Lung (tissue), 12 donors: ENCODE results near the gene ST3GAL5. TPM values are rescaled to one million over a fixed set of nuclear protein-coding genes. Genes with fewer than 3 reads are reported as not detected.

Experiments used
- ATAC-seq: fragments of 200-7000 bp; cut with Tn5 transposase; one replicate; pipeline ENCODE4 v1.9.1; 2020; ENCODE audit warnings: moderate number of reproducible peaks; ENCODE audit not compliant: insufficient read depth, low FRiP score
- DNase-seq, 3 donors: peaks; one replicate each; pipeline ENCODE4 v3.0.0-alpha.2; 2013 to 2017
- H3K27ac ChIP-seq, 2 donors: one replicate each; pipeline ENCODE4 v1.5.1; 2013; ENCODE audit warnings: mild to moderate bottlenecking in 2 of 2, moderate library complexity in 2 of 2, control low read depth in 1 of 2, inconsistent platforms in 1 of 2, low read depth in 1 of 2, low read length in 1 of 2
- H3K27me3 ChIP-seq, 3 donors: one replicate each; pipeline ENCODE4 v1.5.1; 2013; ENCODE audit warnings: low read length in 2 of 3; ENCODE audit not compliant: control insufficient read depth in 3 of 3, insufficient read depth in 3 of 3
- H3K36me3 ChIP-seq, 4 donors: one replicate each; pipeline ENCODE4 v1.5.1; 2013; ENCODE audit warnings: low read length in 4 of 4, mild to moderate bottlenecking in 1 of 4, moderate library complexity in 1 of 4; ENCODE audit not compliant: control insufficient read depth in 4 of 4, insufficient read depth in 4 of 4
- H3K4me1 ChIP-seq, 5 donors: one replicate each; pipeline ENCODE4 v1.5.1; 2013; ENCODE audit warnings: low read length in 5 of 5, mild to moderate bottlenecking in 2 of 5, moderate library complexity in 1 of 5; ENCODE audit not compliant: control insufficient read depth in 5 of 5, insufficient read depth in 5 of 5
- H3K4me3 ChIP-seq: one replicate; pipeline ENCODE4 v1.5.1; 2013; ENCODE audit warnings: mild to moderate bottlenecking, control low read depth, moderate library complexity
- H3K9ac ChIP-seq, 2 donors: one replicate each; pipeline ENCODE4 v1.5.1; 2013; ENCODE audit warnings: low read length in 2 of 2, control low read depth in 1 of 2; ENCODE audit not compliant: insufficient read depth in 1 of 2
- H3K9me3 ChIP-seq, 4 donors: one replicate each; pipeline ENCODE4 v1.5.1; 2013; ENCODE audit warnings: low read length in 3 of 4, mild to moderate bottlenecking in 1 of 4, moderate library complexity in 1 of 4; ENCODE audit not compliant: control insufficient read depth in 4 of 4, insufficient read depth in 3 of 4
- CTCF ChIP-seq: IDR thresholded peaks from 2 replicates; pipeline ENCODE4 v1.5.1; 2012; ENCODE audit warnings: mild to moderate bottlenecking; ENCODE audit errors: control extremely low read depth, extremely low read depth
- WGBS, 2 donors: extraction: QIAGEN DNeasy Blood & Tissue Kit; methylation state at CpG; one replicate each; pipeline ENCODE4 v1.1.7; 2013; 5-methylcytosine and 5-hydroxymethylcytosine counted together
- polyA plus RNA-seq, 2 donors: library from polyadenylated mRNA; stranded (reverse); fragments of 200-250 nt; gene quantifications; one replicate each; pipeline ENCODE4 v1.2.1, GENCODE V29; 2013
- total RNA-seq, 2 donors: library from RNA; depleted of rRNA in 1 of 2; stranded (reverse); fragments of >200 nt in 1 of 2; gene quantifications; one replicate each; pipeline ENCODE4 v1.2.1, GENCODE V29; 2014 to 2021
- donor health status: control.
- donor health status: control.
- donor health status: Bipolar disorder and iron deficiency.
- donor health status: healthy.
- donor health status: DM: yes; HTN: yes; CAD: no.

The ST3GAL5 gene
- total and polyA plus RNA-seq, 4 donors, result 31.1 to 149 (median 64.4) TPM

- Histone ChIP-seq H3K9ac (no peak overlapping the region), H3K27me3 (no peaks in the 10 kb centered on the region), H3K9me3 (no peaks in the 10 kb centered on the region), H3K4me3 (no peak overlapping the region), H3K27ac (no peak overlapping the region), H3K36me3 (peaks cover 0 to 2% (median under 1%) of the 10 kb centered on the region in 4 donors), H3K4me1 (peaks cover 0 to 4% (median 0%) of the 10 kb centered on the region in 5 donors)
- no peak for ATAC-seq
- DNase-seq, result no peak
- no peak for TF ChIP-seq CTCF
- WGBS, 2 donors, result 79 to 83% methylated on average over 6 of the region's 6 CpGs
Measured at GRCh38 chr2:85865539-85866164, 23.1 kb downstream of the ST3GAL5 start.

GRCh38 chr2:85864654-85865053 is 24.1 kb downstream of the ST3GAL5 start:
- no peak for ATAC-seq
- no peak overlapping the region for H3K4me3 ChIP-seq
- H3K9me3 ChIP-seq, result no peaks in the 10 kb centered on the region
- H3K27ac ChIP-seq, result no peak overlapping the region
- no peaks in the 10 kb centered on the region for H3K27me3 ChIP-seq
- peaks cover 0 to 4% (median 0%) of the 10 kb centered on the region in 5 donors for H3K4me1 ChIP-seq
- no peak overlapping the region for H3K9ac ChIP-seq
- no peak for TF ChIP-seq CTCF
- DNase-seq, result no peak
- peaks cover 0 to 2% (median under 1%) of the 10 kb centered on the region in 4 donors for H3K36me3 ChIP-seq
- WGBS, 2 donors, result 97 to 98% methylated on average over 2 of the region's 2 CpGs

DNA sequence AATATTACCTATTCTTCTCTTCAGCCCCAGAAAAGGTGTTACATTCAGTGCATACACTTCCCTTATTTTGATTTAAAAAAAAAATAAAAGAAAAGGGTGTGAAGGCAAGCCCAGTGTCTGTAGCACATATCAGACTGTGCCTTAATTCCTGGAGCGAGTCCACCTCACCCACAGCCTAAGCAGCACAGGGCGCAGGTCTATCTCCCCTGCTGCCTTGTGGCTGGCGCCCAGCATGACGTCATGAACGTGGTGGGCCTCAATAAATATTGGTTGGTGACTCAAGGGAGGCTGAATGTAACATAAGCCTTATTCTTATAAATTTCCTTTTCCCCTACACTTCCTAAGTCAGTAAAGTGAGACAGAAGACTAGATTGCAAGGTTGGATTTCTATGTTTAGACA is 26.4 kb downstream of the ST3GAL5 start:
- no peak for ATAC-seq
- no peak for TF ChIP-seq CTCF
- no peak overlapping the region for H3K9ac ChIP-seq
- H3K27me3 ChIP-seq, result no peaks in the 10 kb centered on the region
- H3K9me3 ChIP-seq, result no peaks in the 10 kb centered on the region
- peaks cover 0 to 10% (median 1%) of the 10 kb centered on the region in 4 donors for H3K36me3 ChIP-seq
- WGBS, 2 donors, result 78 to 88% methylated on average over 5 of the region's 5 CpGs
- H3K4me1 ChIP-seq, result peaks cover 0 to 4% (median 0%) of the 10 kb centered on the region in 5 donors
- no peak overlapping the region for H3K4me3 ChIP-seq
- no peak for DNase-seq
- no peak overlapping the region for H3K27ac ChIP-seq

DNA sequence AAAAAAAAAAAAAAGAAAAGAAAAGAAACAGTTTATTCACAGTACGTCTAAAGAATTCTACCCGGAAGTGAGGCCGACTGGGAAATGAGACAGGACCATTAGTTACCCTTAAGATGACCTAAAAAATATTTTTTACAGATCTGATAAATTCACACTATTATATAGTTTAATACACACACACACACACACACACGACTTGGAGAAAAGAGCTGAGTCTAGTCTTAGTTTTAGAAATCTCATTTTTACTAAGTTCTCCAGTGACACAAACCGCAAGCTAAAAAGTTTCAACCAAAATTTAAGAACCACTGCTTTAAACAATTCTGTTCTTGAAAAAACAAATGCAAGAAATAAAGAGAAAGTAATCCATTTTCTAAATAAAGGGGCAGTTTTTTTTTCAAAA is 27.1 kb downstream of the ST3GAL5 start:
- DNase-seq, result peak in 1 of 3 donors; percentile 16
- H3K27ac ChIP-seq, result no peak overlapping the region

More for the DNA sequence above, 27.1 kb downstream of the ST3GAL5 start:
- Histone ChIP-seq H3K9ac (no peak overlapping the region), H3K9me3 (no peaks in the 10 kb centered on the region), H3K4me3 (no peak overlapping the region), H3K4me1 (peaks cover 0 to 4% (median 0%) of the 10 kb centered on the region in 5 donors), H3K36me3 (peaks cover 0 to 10% (median 0%) of the 10 kb centered on the region in 4 donors), H3K27me3 (no peaks in the 10 kb centered on the region)
- 54 to 73% methylated on average over 5 of the region's 5 CpGs for WGBS, 2 donors
- ATAC-seq, result no peak
- no peak for TF ChIP-seq CTCF
